GM21360 (cell line): ENCODE results near the gene MROH9.
"Not testable (repeated sequence)": the region's sequence is repeated elsewhere in the genome, so short reads cannot be mapped to it uniquely, and the experiment has no call there.

Experiments
- ATAC-seq: cut with Tn5 transposase; IDR thresholded peaks from one replicate; pipeline ENCODE4 v1.9.1; 2021; ENCODE audit warnings: mild to moderate bottlenecking, moderate library complexity; ENCODE audit not compliant: unreplicated experiment

The MROH9 gene, protein sequence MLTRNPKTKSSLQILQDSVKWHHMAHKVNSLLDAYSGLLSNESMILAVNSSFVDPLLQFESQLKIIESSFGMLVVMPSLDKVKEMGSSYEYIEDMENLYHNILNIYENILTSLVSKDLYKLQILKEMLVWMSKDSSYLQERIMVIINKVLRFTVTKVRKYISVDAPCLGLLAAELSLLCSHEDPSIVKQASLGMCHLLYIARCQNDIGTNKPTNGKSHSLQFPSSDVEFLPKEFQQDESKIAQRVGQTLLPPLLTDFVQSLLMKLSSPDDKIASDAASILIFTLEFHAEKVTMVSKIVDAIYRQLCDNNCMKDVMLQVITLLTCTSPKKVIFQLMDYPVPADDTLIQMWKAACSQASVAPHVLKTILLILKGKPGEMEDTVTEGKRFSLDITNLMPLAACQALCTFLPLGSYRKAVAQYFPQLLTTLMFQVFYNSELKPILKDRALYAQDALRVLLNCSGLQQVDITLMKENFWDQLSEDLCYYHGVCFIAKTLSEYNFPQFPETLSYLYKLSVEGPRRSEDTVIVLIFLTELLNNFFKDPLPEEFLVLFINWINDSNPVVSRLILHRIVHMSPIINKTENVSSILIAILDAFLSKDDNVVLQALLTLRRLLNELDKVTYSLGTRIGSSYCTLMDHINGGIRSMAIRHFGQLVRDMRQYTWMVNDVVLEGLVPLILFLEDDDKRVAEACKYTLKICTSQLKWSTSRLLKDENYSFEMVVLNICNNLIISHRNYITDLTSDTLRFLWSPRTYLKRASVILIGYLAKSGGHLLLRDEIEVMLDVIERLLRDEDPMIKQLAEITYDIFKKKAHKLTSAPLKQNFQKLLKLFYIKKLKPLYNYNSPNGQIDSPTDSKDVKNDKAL

DNA sequence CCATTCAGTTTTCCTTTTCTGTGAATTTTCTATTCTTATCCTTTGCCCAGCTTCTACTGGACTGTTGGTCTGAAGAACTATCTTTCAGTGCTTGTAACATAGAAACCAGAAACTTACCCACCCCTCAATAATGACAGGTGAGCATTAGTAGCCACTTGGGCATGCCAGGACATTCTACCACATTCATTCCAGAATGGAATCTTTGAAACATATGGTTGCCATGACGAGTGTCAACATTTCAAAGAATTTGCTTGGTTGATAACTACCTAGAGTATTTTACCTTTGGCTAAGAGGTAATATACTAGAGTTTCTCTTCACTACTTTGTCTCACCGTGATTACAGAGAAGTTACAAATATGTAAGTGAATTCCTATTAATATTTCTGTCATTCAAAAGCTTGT, at the start of gene MROH9:
Gene MROH9, plus strand, starts transcription at position 304 of the 400 bp plus-strand sequence. CDS start 10,023 bp downstream, outside the sequence.
- no peak for ATAC-seq

DNA sequence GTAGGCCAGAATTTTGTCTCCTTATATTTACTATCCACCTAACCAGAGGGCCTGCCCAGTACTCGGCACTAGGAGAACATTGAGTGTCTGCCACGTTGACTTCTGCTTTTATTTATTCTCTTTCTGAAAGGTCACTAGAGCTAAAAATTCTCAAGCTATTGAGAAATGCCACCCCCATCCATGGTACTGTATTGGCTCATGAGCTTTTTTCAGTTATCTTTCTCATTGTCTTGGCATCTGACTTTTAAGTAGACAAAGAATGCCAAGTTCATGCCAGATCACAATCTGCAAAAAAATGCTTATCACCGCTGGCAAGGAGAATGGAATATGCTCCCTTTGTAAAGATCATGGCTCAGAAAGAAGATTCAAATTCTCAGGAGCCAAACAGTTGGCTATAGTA, 49.8 kb upstream of the MROH9 start:
- no peak for ATAC-seq

GRCh38 chr1:170886460-170886859, 48.9 kb upstream of the MROH9 start:
- ATAC-seq = no peak

DNA sequence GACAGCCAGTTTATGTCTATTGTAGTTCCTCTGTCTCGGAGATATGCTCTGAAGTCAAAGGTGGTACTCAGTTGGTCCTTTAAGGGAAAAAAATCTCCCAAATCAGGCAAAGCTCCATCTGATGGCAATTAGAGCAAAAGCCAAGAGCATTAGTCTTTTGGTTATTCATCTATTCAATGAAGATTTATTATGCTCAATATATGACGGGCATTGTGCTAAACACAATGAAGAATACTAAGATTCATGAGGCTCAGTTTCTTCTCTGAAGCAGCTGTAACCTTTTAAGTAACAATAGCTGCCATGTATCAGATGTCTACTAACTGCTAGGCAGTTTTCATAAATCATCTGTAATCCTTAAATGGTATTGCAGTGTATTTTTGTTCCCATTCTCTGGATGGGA, 47.6 kb upstream of the MROH9 start:
- no peak for ATAC-seq

- ATAC-seq = no peak
Measured at GRCh38 chr1:170891872-170892271, 43.5 kb upstream of the MROH9 start.

DNA sequence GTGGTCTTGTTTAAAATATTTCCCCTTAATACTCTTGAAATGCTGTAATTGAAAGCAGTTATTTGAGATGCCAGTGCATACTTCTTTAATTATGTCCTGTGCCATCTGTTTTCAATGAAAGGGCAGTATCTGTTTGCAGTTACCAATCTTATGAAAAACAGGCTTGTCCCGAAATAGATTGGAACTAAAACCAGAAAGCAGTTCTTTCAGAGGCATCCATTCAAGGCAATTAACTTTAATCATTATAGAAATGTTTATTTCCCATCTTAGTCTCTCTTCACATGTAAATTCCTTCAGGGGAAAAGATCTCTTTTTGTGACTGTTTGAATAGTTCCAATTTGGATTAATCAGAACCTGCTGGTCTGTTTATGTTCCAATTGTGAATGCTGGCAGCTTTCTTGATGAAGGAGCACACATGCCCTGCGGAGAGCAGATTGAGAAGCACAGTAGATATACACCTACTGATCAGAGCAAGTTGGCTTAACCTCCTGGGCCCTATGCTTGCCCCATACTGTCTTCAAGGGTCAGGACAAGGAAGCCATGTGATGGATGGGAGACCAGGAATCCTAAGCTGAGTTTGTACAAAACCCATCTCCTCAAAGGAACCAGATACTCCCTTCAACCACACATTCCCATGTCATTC, 41.6 kb upstream of the MROH9 start:
- no peak for ATAC-seq

DNA sequence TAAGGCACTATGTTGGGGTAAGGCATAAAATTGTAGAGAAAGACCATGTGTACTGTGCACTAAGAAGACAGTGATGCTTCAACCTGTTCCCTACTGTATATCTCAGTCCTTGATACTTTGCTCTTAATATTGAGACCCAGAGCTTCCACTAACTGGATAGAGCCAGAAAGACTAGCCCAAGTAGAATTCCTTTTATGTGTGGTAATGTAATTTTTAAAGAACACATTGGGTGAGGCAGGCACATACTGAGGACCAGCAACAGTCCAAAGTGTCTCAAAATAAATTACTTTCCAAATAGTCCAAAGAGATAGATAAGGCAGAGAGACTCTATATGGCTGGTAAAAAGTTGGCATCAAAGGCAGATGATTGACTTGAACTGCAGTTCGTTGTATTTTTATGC, 31.4 kb upstream of the MROH9 start:
- ATAC-seq = no peak

GRCh38 chr1:170908942-170909341, 26.4 kb upstream of the MROH9 start:
- ATAC-seq = no peak

DNA sequence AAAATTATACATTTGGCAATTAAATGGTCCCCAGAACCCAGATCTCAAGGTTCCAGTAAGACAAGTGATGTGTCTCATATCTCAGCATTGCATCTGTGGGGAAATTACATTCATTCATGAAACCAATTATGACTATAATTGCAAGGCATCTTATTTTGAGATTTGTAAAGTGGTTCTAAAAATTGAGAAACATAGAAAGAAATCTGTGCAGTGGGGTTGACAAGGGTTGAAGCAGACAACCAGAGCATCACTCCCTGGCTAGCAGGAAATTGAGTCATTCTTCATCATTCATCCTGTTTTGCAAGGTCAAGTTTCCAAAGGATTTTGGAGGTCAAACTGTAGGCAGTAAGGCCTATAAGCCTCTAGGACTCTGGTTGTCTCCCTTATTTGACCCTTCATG, 25.1 kb upstream of the MROH9 start:
- no peak for ATAC-seq

DNA sequence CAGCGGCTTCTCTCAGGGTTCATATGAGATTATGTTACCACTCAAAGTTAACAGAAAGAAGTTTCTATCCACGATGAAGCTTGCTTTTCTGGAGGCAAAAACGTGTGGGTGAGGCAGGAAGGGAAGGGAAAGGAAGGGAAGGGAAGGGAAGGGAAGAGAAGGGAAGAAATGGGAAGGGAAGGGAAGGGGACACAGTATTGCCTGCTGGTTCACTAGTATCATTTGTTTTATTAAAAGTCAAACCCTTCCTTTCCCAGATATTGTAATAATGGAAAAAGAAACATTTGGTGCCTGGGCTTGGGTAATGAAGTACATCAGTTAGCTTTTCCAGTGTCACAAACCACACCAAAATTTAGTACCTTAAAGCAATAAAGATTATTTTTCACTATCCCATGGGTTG, 18.0 kb upstream of the MROH9 start:
- no peak for ATAC-seq

DNA sequence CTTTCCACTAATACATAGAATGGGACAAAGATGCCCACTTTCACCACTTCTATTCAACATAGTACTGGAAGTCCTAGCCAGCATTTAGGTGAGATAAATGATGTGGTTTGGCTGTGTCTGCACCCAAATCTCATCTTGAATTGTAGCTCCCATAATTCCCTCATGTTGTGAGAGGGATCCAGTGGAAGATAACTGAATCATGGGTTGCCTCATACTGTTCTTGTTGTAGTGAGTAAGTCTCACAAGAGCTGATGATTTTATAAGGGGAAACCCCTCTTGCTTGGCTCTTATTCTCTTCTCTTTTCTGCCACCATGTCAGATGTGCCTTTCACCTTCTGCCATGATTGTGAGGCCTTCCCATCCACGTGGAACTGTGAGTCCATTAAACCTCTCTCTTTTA, 10.7 kb upstream of the MROH9 start:
- not testable (repeated sequence) for ATAC-seq

DNA sequence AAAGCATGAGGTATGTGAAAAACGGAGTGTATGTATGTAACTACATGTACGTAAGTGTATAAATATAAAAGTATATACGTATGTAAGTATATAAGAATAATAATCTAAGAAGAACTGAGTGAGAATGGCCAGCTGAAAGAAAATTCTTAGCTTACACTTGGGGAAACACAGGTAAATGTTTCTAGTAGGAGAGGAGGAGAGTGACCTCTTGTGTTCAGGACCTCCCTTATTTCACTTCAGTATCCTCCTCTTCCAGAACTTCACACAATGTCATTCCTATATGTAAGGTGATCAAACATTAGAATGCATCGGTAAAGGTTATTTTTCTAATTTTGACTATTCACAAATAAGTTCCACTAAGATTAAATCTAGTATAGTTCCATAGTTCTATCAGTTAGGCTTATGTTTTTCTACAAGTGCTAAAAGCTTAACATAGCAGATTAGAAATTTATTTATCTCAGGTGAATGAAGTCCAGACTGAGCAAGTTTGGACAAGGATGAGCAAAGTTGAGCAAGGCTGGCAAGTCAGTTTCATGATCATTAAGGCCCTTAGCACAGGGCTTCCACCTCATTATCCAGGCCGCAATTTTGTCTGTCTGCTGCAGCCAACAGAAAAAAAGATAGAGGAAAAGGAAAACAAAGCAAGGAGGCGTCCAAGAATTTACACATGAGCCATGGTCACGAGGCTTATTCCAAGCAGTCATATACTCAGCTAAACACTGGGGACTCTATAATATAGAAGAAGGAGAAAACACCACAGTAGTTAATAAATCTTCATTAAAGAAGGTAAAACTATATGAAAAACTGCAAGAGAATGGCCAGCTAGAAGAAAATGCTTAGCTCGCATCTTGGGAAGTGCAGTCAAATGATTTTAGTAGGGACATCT, 7.1 kb upstream of the MROH9 start:
- ATAC-seq = no peak

- no peak for ATAC-seq
Measured at GRCh38 chr1:170929412-170929834, 5.9 kb upstream of the MROH9 start.

DNA sequence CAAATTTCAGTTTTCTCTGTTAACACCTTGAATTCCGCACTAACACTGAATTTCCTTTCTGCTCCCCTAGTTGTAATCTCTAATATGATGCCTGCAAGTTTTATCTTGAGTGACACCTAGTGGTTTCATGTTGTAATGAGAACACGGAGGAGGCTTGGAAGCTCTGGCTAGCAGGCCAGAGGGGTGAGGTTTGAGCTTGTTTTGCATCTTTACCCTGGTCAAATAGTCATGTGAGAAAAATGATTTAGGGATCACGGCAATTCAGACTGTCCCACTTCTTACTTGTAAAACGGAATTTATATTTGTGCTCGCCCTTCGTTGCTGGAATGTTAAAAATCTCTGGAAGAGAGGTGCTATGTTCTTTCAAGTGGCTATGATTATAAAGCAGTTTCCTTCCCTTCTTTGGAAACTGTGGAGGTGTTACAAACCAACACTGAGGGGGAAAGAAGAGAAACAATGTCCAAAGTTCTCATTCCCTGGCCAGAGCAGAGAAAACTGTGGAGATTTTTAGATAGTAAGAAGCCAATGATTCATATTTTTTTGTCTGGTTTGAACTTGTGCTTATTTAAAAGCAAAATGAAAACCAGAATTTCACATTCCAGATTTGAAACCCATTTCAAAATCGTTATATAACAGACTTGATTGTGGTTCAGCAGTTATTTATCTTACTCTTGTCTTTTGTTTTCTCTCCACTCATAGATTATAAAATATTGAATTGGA, 5.3 kb upstream of the MROH9 start:
- peak; percentile 75 for ATAC-seq

DNA sequence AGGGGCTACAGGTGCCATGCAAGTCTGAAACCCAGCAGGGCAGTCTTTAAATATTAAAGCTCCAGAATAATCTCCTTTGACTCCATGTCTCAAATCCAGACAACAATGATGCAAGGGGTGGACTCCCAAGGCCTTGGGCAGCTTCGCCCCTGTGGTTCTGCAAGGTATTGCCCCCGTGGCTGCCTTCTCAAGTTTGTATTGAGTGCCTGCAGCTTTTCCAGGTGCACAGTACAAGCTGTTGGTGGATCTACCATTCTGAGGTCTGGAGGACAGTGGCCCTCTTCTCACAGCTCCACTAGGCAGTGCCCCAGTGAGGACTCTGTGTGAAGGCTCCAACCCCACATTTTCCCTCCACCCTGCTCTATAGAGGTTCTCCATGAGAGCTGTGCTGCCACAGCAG, 3.7 kb upstream of the MROH9 start:
- ATAC-seq = peak; percentile 3

DNA sequence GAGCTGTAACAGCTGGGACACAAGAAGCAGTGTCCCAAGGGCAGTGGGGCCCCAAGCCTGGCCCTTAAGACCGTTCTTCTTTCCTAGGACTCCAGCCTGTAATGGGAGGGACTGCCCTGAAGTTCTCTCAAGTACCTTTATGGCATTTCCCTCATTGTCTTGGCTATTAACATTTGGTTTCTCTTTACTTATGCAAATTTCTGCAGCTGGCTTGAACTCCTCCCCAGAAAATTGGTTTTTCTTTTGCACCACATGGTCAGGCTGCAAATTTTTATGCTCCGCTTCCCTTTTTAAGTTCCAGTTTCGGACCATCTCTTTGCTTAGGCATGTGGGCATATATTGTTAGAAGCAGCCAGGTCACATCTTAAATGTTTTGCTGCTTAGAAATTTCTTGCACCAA, 3.1 kb upstream of the MROH9 start:
- ATAC-seq = peak; percentile 72

GRCh38 chr1:170938281-170938680, 2.9 kb downstream of the MROH9 start:
- ATAC-seq = no peak

- no peak for ATAC-seq
Measured at GRCh38 chr1:170939476-170939875, 4.1 kb downstream of the MROH9 start.

GRCh38 chr1:170951744-170952143, 16.4 kb downstream of the MROH9 start:
- ATAC-seq = not testable (repeated sequence)

DNA sequence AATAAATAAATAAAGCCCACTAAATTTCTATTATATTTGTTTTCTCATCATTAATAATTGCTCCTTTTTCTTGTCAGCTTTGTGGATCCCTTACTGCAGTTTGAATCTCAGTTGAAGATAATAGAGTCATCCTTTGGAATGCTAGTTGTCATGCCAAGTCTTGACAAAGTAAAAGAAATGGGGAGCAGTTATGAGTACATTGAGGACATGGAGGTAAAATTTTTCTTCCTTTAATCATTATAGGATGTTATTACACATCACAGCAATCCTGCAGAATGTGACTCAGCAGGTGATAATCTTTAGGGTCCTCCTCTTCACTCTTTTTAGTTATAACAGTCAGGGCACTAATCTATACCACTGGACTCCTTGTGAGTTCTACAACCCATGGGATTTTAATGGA, 24.1 kb downstream of the MROH9 start:
- ATAC-seq = no peak
